HG02763 (cell line): Measurements from ENCODE around the gene TCF7L2.

Experiments
- ATAC-seq: cut with Tn5 transposase; IDR thresholded peaks from one replicate; pipeline ENCODE4 v1.9.1; 2021; ENCODE audit warnings: mild to moderate bottlenecking, moderate library complexity; ENCODE audit not compliant: unreplicated experiment

Gene TCF7L2

GRCh38 chr10:113135025-113135424, 185.0 kb downstream of the TCF7L2 start:
- no peak for ATAC-seq

- ATAC-seq = no peak
Observed at GRCh38 chr10:113137941-113138685, 188.1 kb downstream of the TCF7L2 start.

- no peak for ATAC-seq
Observed at GRCh38 chr10:113138937-113139585, 189.0 kb downstream of the TCF7L2 start.

- no peak for ATAC-seq
Observed at GRCh38 chr10:113139699-113140098, 189.7 kb downstream of the TCF7L2 start.

GRCh38 chr10:113140143-113141011, 190.3 kb downstream of the TCF7L2 start:
- no peak for ATAC-seq

- no peak for ATAC-seq
Observed at GRCh38 chr10:113142601-113143362, 192.7 kb downstream of the TCF7L2 start.

- no peak for ATAC-seq
Observed at GRCh38 chr10:113144576-113144975, 194.5 kb downstream of the TCF7L2 start.

GRCh38 chr10:113148071-113148825, 198.2 kb downstream of the TCF7L2 start:
- no peak for ATAC-seq

GRCh38 chr10:113148901-113149300, 198.9 kb downstream of the TCF7L2 start:
- no peak for ATAC-seq

- ATAC-seq = no peak
Observed at GRCh38 chr10:113149626-113150025, 199.6 kb downstream of the TCF7L2 start.

GRCh38 chr10:113151190-113151666, 201.2 kb downstream of the TCF7L2 start:
- no peak for ATAC-seq

- ATAC-seq = no peak
Observed at GRCh38 chr10:113153493-113154102, 203.6 kb downstream of the TCF7L2 start.

- ATAC-seq = no peak
Observed at GRCh38 chr10:113157441-113157840, 207.4 kb downstream of the TCF7L2 start.

- no peak for ATAC-seq
Observed at GRCh38 chr10:113158183-113158582, 208.1 kb downstream of the TCF7L2 start.

GRCh38 chr10:113159563-113159962, 209.5 kb downstream of the TCF7L2 start:
- no peak for ATAC-seq

GRCh38 chr10:113160641-113161040, 210.6 kb downstream of the TCF7L2 start:
- no peak for ATAC-seq

GRCh38 chr10:113161066-113161465, 211.0 kb downstream of the TCF7L2 start:
- no peak for ATAC-seq

- ATAC-seq = no peak
Observed at GRCh38 chr10:113162960-113163359, 212.9 kb downstream of the TCF7L2 start.

- no peak for ATAC-seq
Observed at GRCh38 chr10:113165673-113166072, 215.6 kb downstream of the TCF7L2 start.
